Measurements from ENCODE around the gene LRRC4C. TPM values are rescaled to one million over a fixed set of nuclear protein-coding genes. Genes with fewer than 3 reads are reported as not detected.
A peak's percentile ranks its signal among the peaks of the same experiment; 100 is the strongest.

LRRC4C gene
- total RNA-seq, 2 donors from 2014 or later: 0.84 to 0.95 TPM

DNA sequence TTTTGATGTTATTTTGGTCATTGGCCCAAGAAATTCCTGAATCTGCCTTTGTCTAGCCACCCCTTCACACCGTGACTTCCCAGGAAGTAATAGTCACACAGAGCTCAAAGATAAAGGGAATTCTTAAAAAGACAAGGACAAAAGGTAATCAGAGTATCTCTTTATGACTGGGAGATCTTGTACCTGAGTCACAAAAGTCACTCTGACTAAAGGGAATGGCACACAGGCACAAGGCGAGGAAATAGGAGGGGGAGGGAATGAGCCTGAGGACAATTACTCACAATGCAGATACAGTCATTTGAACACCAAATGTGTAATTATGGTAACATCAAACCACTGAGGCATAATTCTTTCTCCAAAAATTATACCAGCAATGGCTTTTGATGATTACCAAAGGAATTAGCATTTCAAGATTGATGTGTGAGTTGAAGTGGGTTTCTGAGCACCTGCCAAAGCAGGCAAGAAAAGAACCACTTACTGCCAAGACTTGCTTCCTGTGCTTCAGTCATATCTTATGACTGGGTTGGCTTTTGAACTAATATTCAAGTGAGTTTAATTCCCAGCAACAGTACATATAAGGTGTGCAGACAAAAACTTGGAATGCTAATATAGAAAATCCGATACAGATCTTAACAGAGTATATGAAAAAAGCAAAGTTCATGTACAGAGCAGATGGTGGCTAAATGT lies 856.4 kb downstream of the LRRC4C start:
- Histone ChIP-seq H3K9me3 (ENCODE audit: control insufficient read depth, low read length) (peaks cover 15% of the 10 kb centered on the region), H3K9ac (ENCODE audit: extremely low read depth, low read length, poor library complexity, severe bottlenecking) (no peak overlapping the region), H3K4me1 (ENCODE audit: control insufficient read depth, insufficient read depth, low read length) (peaks cover 5% of the 10 kb centered on the region), H3K27me3 (ENCODE audit: control insufficient read depth, insufficient read depth, low read length, poor library complexity, severe bottlenecking) (no peaks in the 10 kb centered on the region), H3K4me3 (ENCODE audit: low read length) (peak overlapping the region; percentile 10), H3K27ac (ENCODE audit: low read depth, low read length) (no peak overlapping the region), H3K36me3 (ENCODE audit: control insufficient read depth, insufficient read depth, low read length) (no peaks in the 10 kb centered on the region)
- Mint-ChIP-seq H3K9me3 (peaks cover 22% of the 10 kb centered on the region), H3K27me3 (ENCODE audit: insufficient read depth) (no peaks in the 10 kb centered on the region), H3K36me3 (ENCODE audit: low read depth) (no peaks in the 10 kb centered on the region), H3K4me3 (no peak overlapping the region), H3K4me1 (peaks cover 7% of the 10 kb centered on the region), H3K27ac (peak overlapping the region; percentile 14)
- no peak for TF ChIP-seq CTCF (conservative IDR thresholded peaks at IDR 0.05)
- 70 to 88% methylated on average over 1 to 3 of the region's 3 CpGs for WGBS, 2 experiments (ENCODE audit: insufficient coverage in 1 of 2, insufficient read length in 1 of 2)
- DNase-seq: no peak

GRCh38 chr11:40597546-40598113 lies 861.8 kb downstream of the LRRC4C start:
- TF ChIP-seq CTCF (conservative IDR thresholded peaks at IDR 0.05): no peak
- 89% methylated on average over 5 of the region's 5 CpGs for WGBS, 2 experiments (ENCODE audit: insufficient coverage in 1 of 2, insufficient read length in 1 of 2)

DNA sequence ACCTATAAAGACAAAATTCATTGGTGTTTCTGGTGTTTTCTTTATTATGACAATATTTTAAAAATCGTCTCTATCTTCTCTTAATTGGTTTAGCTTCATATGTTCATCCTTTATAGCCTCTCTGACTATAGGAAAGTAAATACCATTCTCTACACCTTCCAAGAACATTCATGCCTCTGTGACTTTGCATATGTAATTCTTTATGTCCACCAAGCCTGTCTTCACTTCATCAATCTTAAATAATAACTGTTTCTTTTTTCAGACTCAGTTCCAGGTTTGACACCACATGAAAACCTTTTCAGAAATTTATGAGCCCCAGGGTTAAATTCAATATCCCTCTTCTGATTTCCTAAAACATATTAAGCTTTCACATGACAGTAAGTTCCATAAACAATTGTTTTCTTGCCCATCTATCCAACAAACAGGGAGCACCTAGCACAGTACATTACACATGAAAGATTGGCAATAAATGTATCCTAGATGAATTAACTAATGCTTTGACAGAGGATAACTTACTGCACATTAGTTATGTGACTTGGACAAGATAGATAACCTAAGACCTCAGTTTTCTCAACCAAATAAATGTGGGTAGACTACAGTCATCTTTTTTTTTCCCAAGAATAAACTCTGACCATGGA lies 886.1 kb downstream of the LRRC4C start:
- H3K36me3 Mint-ChIP-seq (ENCODE audit: low read depth): no peaks in the 10 kb centered on the region
- Histone ChIP-seq H3K9me3 (ENCODE audit: control insufficient read depth, low read length) (no peaks in the 10 kb centered on the region), H3K9ac (ENCODE audit: extremely low read depth, low read length, poor library complexity, severe bottlenecking) (no peak overlapping the region), H3K36me3 (ENCODE audit: control insufficient read depth, insufficient read depth, low read length) (no peaks in the 10 kb centered on the region), H3K4me1 (ENCODE audit: control insufficient read depth, insufficient read depth, low read length) (no peaks in the 10 kb centered on the region), H3K27ac (ENCODE audit: low read depth, low read length) (no peak overlapping the region), H3K4me3 (ENCODE audit: low read length) (no peak overlapping the region), H3K27me3 (ENCODE audit: control insufficient read depth, insufficient read depth, low read length, poor library complexity, severe bottlenecking) (no peaks in the 10 kb centered on the region)
- no peak for TF ChIP-seq CTCF (conservative IDR thresholded peaks at IDR 0.05)
- no peak overlapping the region for H3K27ac Mint-ChIP-seq
- H3K4me3 Mint-ChIP-seq: no peak overlapping the region
- no peaks in the 10 kb centered on the region for H3K4me1 Mint-ChIP-seq
- WGBS, 2 experiments (ENCODE audit: insufficient coverage in 1 of 2, insufficient read length in 1 of 2): 56 to 100% methylated on average over 1 of the region's 1 CpG
- H3K27me3 Mint-ChIP-seq (ENCODE audit: insufficient read depth): no peaks in the 10 kb centered on the region
- DNase-seq: no peak
- no peaks in the 10 kb centered on the region for H3K9me3 Mint-ChIP-seq

More at GRCh38 chr11:40597546-40598113, 861.8 kb downstream of the LRRC4C start:
- H3K36me3 ChIP-seq (ENCODE audit: control insufficient read depth, insufficient read depth, low read length): no peaks in the 10 kb centered on the region
- peaks cover 3% of the 10 kb centered on the region for H3K4me1 Mint-ChIP-seq
- no peak overlapping the region for H3K4me3 ChIP-seq (ENCODE audit: low read length)
- H3K36me3 Mint-ChIP-seq (ENCODE audit: low read depth): no peaks in the 10 kb centered on the region
- H3K27ac ChIP-seq (ENCODE audit: low read depth, low read length): no peak overlapping the region
- no peak for DNase-seq
- no peaks in the 10 kb centered on the region for H3K9me3 Mint-ChIP-seq
- no peak overlapping the region for H3K27ac Mint-ChIP-seq
- H3K9me3 ChIP-seq (ENCODE audit: control insufficient read depth, low read length): no peaks in the 10 kb centered on the region
- H3K9ac ChIP-seq (ENCODE audit: extremely low read depth, low read length, poor library complexity, severe bottlenecking): no peak overlapping the region
- H3K27me3 ChIP-seq (ENCODE audit: control insufficient read depth, insufficient read depth, low read length, poor library complexity, severe bottlenecking): no peaks in the 10 kb centered on the region
- H3K4me3 Mint-ChIP-seq: no peak overlapping the region
- no peaks in the 10 kb centered on the region for H3K27me3 Mint-ChIP-seq (ENCODE audit: insufficient read depth)
- no peaks in the 10 kb centered on the region for H3K4me1 ChIP-seq (ENCODE audit: control insufficient read depth, insufficient read depth, low read length)

Measured in endodermal cell (in vitro differentiated cells).